ENCODE measurements around the gene TBR1.

DNA sequence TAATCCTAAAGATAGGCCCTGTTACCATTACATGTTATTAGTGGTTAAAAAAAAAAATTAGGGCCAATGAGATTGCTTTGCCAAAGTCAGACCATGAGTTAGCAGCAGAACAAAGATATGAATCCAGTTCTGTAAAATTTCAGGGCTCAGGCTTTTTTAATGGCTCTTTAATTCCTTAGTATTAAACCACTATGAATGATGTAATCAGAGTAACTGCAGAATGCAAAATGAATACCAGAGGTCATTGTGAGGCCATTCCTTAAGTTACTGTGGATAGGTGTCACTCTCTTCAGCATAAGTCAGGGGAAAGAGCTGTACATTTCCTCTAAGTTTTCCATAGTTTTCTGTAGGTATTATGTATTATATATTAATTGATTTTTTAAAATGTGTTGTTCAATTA, 42.2 kb upstream of the TBR1 start:
- no peak for TF ChIP-seq EZH2 (IDR thresholded peaks at IDR 0.05)
- TF ChIP-seq CTCF (IDR thresholded peaks at IDR 0.05): no peak
